ENCODE data around the gene DPP9. TPM values are rescaled to one million over a fixed set of nuclear protein-coding genes. Genes with fewer than 3 reads are reported as not detected.

Gene DPP9
- total RNA-seq, 1 experiment from 2014 or later: 46.4 TPM

GRCh38 chr19:4693471-4694121 lies 30.0 kb downstream of the DPP9 start:
- Histone ChIP-seq H3K18ac (ENCODE audit: insufficient read length, low read depth, low read length) (no peak overlapping the region), H3K23me2 (ENCODE audit: insufficient read length, low read depth, low read length, poor library complexity, severe bottlenecking) (no peaks in the 10 kb centered on the region), H3T11ph (ENCODE audit: low read length) (no peak overlapping the region), H2BK120ac (ENCODE audit: low read depth, low read length, poor library complexity, severe bottlenecking) (no peak overlapping the region), H3K4me2 (ENCODE audit: insufficient read depth, insufficient read length, low read length) (no peak overlapping the region), H2AK5ac (ENCODE audit: insufficient read length, low read length) (no peak overlapping the region), H3K27ac (ENCODE audit: insufficient read length, low read depth, low read length) (no peak overlapping the region), H3K4me1 (ENCODE audit: insufficient read depth, low read length) (no peaks in the 10 kb centered on the region), H2BK20ac (ENCODE audit: low read depth, low read length, poor library complexity, severe bottlenecking) (no peak overlapping the region), H4K91ac (ENCODE audit: insufficient read length, low read depth, low read length) (no peak overlapping the region), H4K5ac (ENCODE audit: insufficient read length, low read depth, low read length) (no peak overlapping the region), H4K20me1 (ENCODE audit: control insufficient read depth, insufficient read depth, insufficient read length) (no peaks in the 10 kb centered on the region), H3K9me3 (ENCODE audit: control insufficient read depth, low read depth, low read length) (no peaks in the 10 kb centered on the region), H3K14ac (ENCODE audit: insufficient read depth, low read length) (no peak overlapping the region), H2BK15ac (ENCODE audit: low read depth, low read length) (no peak overlapping the region), H2BK5ac (ENCODE audit: insufficient read length, low read length) (no peak overlapping the region), H2BK12ac (ENCODE audit: insufficient read length, low read depth, low read length) (no peak overlapping the region), H3K4ac (ENCODE audit: low read depth, low read length) (no peak overlapping the region), H3K23ac (ENCODE audit: insufficient read length, low read depth, low read length) (no peak overlapping the region), H2AFZ (ENCODE audit: low read length) (no peak overlapping the region), H3K27me3 (ENCODE audit: insufficient read depth, low read length) (no peaks in the 10 kb centered on the region), H3K56ac (ENCODE audit: insufficient read length, low read depth, low read length) (no peak overlapping the region), H3K79me2 (ENCODE audit: insufficient read depth, low read length) (no peaks in the 10 kb centered on the region), H3K79me1 (ENCODE audit: insufficient read depth, low read depth, low read length, poor library complexity, severe bottlenecking) (no peaks in the 10 kb centered on the region), H3K9ac (ENCODE audit: extremely low read depth, insufficient read length, low read length) (no peak overlapping the region), H4K8ac (replicated peaks; ENCODE audit: insufficient read length, low read depth, low read length) (no peak overlapping the region)
- WGBS (ENCODE audit: extremely low coverage, insufficient read length, low lambda C conversion rate): no CpG with 5 or more reads among the region's 15 CpGs
- DNase-seq: no peak
- Mint-ChIP-seq H3K27ac (no peak overlapping the region), H3K4me3 (no peak overlapping the region), H3K9me3 (no peaks in the 10 kb centered on the region), H3K27me3 (ENCODE audit: low read depth) (no peaks in the 10 kb centered on the region), H3K36me3 (ENCODE audit: insufficient read depth in 1 of 3, low read depth in 3 of 3) (peaks cover 24 to 74% (median 57%) of the 10 kb centered on the region in 3 experiments), H3K4me1 (no peaks in the 10 kb centered on the region)
- no peak for TF ChIP-seq CTCF (conservative IDR thresholded peaks at IDR 0.05)
